Suprapubic skin (tissue), 3 donors: ENCODE data around the gene BICRAL.

Source experiments
- CTCF ChIP-seq, 2 donors: fragments of 200-600 bp in 1 of 2; fragments of 450-650 bp in 1 of 2; sonication (generic) in 1 of 2; IDR thresholded peaks; one replicate each; pipeline ENCODE4 v1.5.1; 2016 to 2019; ENCODE audit warnings: antibody characterized with exemption in 2 of 2, mild to moderate bottlenecking in 1 of 2, moderate library complexity in 1 of 2
- POLR2A ChIP-seq, 2 donors: fragments of 450-650 bp; IDR thresholded peaks; one replicate each; pipeline ENCODE4 v1.6.1; 2017; ENCODE audit warnings: antibody characterized with exemption in 2 of 2, mild to moderate bottlenecking in 2 of 2, moderate library complexity in 2 of 2

- TF ChIP-seq POLR2A (IDR thresholded peaks at IDR 0.05): no peak
- TF ChIP-seq CTCF (IDR thresholded peaks at IDR 0.05): no peak
Observed at GRCh38 chr6:42834056-42834455, 52.2 kb downstream of the BICRAL start.
